Activated naive CD4-positive, alpha-beta T cell treated with anti-CD3 and anti-CD28 coated beads, Interleukin-2, amount 50 U/mL, for 72 hours (primary cell): ENCODE data around the gene KCNN2. TPM values are rescaled to one million over a fixed set of nuclear protein-coding genes. Genes with fewer than 3 reads are reported as not detected.

ENCODE experiments used
- ATAC-seq, 2 donors: fragments of 150-1000 bp; cut with Tn5 transposase; 2 replicates each; pipeline ENCODE4 v1.10.0; 2021; ENCODE audit warnings: mild to moderate bottlenecking in 2 of 2, moderate library complexity in 2 of 2
- DNase-seq, 2 donors: peaks; one replicate each; pipeline ENCODE4 v3.0.0; 2021 to 2022; ENCODE audit warnings: low spot score in 2 of 2
- H3K27ac Mint-ChIP-seq, 2 donors: one replicate each; pipeline ENCODE4 v1.8.0; 2022; ENCODE audit warnings: mild to moderate bottlenecking in 2 of 2, mixed read lengths in 2 of 2
- H3K36me3 Mint-ChIP-seq, 2 donors: one replicate each; pipeline ENCODE4 v1.8.0; 2022; ENCODE audit warnings: mixed read lengths in 2 of 2
- H3K9me3 Mint-ChIP-seq, 2 donors: one replicate each; pipeline ENCODE4 v1.8.0; 2022; ENCODE audit warnings: mixed read lengths in 2 of 2
- total RNA-seq, 2 donors: library from RNA; stranded (reverse); gene quantifications; one replicate each; pipeline ENCODE4 v1.2.3, GENCODE V29; 2022

The KCNN2 gene
- total RNA-seq: not detected

DNA sequence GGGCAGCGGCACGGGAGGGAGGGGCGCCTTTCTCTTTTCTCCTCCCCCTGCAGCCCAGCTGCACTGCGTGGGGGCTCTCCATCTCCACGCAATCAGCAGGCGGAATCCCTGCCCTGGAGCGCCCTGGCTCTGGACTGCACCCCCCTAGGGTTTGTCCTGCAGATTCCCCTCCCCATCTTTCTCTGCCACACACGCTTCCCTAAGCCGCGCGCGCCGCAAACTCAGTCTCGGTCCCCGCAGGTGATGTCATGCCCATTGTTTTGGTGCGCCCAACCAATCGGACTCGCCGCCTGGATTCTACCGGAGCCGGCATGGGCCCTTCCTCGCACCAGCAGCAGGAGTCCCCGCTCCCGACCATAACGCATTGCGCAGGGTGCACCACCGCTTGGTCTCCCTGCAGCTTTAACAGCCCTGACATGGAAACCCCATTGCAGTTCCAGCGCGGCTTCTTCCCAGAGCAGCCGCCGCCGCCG, at the start of gene KCNN2:
TSS of gene KCNN2 (plus strand) at position 347 of the 473 bp plus-strand sequence. CDS start at position 417, 70 bp downstream.
- peaks cover 0 to 15% of the 10 kb centered on the region in 2 donors for H3K36me3 Mint-ChIP-seq
- no peaks in the 10 kb centered on the region for H3K9me3 Mint-ChIP-seq
- ATAC-seq (peak in 1 of 2 donors; percentile 55), DNase-seq (peak in 1 of 2 donors; percentile 4)
- no peak within 1 kb of the TSS for H3K27ac Mint-ChIP-seq

GRCh38 chr5:114312658-114313057, 49.2 kb upstream of the KCNN2 start:
- ATAC-seq: no peak
- no peaks in the 10 kb centered on the region for H3K36me3 Mint-ChIP-seq
- H3K9me3 Mint-ChIP-seq: no peaks in the 10 kb centered on the region
- DNase-seq: no peak
- H3K27ac Mint-ChIP-seq: no peak overlapping the region

- no peak overlapping the region for H3K27ac Mint-ChIP-seq
- ATAC-seq (no peak), DNase-seq (no peak)
Measured at GRCh38 chr5:114314061-114314460, 47.8 kb upstream of the KCNN2 start.

DNA sequence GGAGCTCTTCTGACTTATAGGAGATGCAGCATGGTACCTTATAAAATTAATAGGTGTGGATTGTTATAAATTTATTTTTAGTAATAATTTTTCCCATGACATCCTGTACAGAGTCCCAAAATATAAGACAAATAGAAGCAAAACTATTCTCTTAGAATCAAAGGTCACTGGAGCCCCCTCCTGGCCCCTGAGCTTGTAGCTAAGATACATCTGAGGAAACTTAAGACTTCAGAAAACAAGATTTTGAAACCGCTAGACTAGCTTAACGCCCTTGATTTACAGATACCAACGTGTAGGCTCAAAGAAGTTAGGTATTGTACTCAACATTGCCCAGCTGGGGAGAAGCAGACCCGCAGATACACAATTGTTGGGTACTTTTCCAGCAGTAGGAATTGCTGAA, 45.7 kb upstream of the KCNN2 start:
- Mint-ChIP-seq H3K36me3 (no peaks in the 10 kb centered on the region), H3K9me3 (no peaks in the 10 kb centered on the region), H3K27ac (no peak overlapping the region)
- ATAC-seq: no peak
- no peak for DNase-seq

More at GRCh38 chr5:114314061-114314460, 47.8 kb upstream of the KCNN2 start:
- H3K36me3 Mint-ChIP-seq: no peaks in the 10 kb centered on the region
- H3K9me3 Mint-ChIP-seq: no peaks in the 10 kb centered on the region

DNA sequence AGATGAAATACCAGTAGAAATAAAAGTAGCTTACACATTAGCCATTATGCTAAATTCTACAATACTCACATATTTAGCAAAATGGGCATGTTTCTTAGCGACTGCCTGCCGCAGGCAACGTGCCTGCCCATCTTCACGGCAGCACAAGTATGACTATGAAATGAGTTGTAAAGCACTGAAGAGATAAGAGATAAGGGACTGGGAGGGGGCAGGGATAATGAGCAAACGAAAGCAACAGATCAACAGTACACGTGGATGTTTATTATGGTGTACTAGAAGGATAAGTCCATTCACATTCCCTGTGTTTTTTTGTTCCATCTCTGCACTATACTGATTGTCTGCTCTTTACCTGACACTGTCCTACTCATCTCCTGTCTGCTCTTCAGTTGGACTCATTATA, 44.1 kb upstream of the KCNN2 start:
- no peak for ATAC-seq

DNA sequence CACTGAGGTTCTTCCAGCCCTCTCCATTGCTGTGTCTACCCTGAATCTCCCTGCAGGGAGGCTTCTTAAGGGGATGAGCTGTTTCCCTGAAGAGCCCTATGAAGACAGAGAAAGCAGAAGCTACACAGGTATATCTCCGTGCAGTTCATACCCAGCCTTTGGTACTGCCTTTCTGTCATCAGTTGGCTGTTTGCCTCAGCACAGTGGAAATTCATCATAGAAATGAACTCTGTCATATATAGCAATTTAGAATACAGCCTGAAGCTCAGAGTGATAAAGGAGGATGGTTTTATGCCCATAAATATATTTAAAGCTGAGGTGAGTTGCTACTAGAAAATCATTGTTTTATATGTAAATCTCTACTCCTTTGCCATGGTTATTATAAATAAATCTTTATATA, 42.6 kb upstream of the KCNN2 start:
- Mint-ChIP-seq H3K27ac (no peak overlapping the region), H3K9me3 (no peaks in the 10 kb centered on the region), H3K36me3 (no peaks in the 10 kb centered on the region)
- no peak for ATAC-seq
- no peak for DNase-seq

More for the DNA sequence above, 44.1 kb upstream of the KCNN2 start:
- no peak for DNase-seq
- no peaks in the 10 kb centered on the region for H3K36me3 Mint-ChIP-seq
- H3K27ac Mint-ChIP-seq: no peak overlapping the region
- H3K9me3 Mint-ChIP-seq: no peaks in the 10 kb centered on the region

- ATAC-seq (no peak), DNase-seq (no peak)
- Mint-ChIP-seq H3K27ac (no peak overlapping the region), H3K9me3 (no peaks in the 10 kb centered on the region), H3K36me3 (no peaks in the 10 kb centered on the region)
Measured at GRCh38 chr5:114319821-114320220, 42.0 kb upstream of the KCNN2 start.

GRCh38 chr5:114324282-114324681, 37.6 kb upstream of the KCNN2 start:
- no peaks in the 10 kb centered on the region for H3K9me3 Mint-ChIP-seq
- DNase-seq: no peak
- H3K36me3 Mint-ChIP-seq: no peaks in the 10 kb centered on the region
- no peak overlapping the region for H3K27ac Mint-ChIP-seq
- no peak for ATAC-seq

DNA sequence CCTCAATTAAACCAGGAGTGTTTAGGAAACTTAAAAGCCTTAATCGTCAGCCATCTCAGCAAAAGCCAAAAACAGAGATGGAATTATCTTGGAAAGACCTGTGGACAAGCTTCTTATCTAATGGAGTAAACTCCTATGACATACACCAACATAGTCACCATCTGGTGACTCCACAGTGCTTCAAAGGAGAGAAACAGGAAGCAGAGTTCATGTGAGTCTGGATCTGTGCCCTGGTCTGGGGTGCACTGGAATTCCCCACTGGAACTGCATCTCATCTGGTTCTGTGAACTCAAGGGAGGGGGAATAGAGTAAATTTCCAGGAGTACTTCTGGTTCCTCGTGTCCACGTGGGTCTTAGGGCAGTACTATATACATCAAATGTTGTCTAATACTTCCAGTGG, 36.3 kb upstream of the KCNN2 start:
- DNase-seq (no peak), ATAC-seq (no peak)
- Mint-ChIP-seq H3K36me3 (no peaks in the 10 kb centered on the region), H3K9me3 (no peaks in the 10 kb centered on the region), H3K27ac (no peak overlapping the region)

DNA sequence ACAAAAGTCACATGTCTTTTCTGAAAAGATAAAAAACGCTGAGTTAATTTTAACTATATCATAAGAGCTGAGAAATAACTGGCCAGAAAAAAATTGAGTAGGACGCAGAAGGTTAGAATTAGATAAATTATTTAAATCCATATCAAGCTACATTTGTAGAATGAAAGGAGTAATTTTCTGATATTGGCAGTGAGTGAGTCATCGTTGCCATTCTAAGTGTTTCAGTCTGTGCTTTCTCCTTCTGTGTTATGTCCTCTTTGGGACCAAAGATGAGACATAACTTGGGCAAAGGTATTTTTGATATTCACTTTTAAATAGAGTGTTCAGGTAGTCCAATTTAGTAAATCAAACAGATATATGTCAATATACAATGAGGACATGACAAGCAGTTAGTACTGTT, 34.4 kb upstream of the KCNN2 start:
- DNase-seq (no peak), ATAC-seq (no peak)
- Mint-ChIP-seq H3K9me3 (no peaks in the 10 kb centered on the region), H3K27ac (no peak overlapping the region), H3K36me3 (no peaks in the 10 kb centered on the region)

- DNase-seq (no peak), ATAC-seq (no peak)
- Mint-ChIP-seq H3K36me3 (no peaks in the 10 kb centered on the region), H3K9me3 (no peaks in the 10 kb centered on the region), H3K27ac (no peak overlapping the region)
Measured at GRCh38 chr5:114327987-114328386, 33.9 kb upstream of the KCNN2 start.

- no peak overlapping the region for H3K27ac Mint-ChIP-seq
- no peak for ATAC-seq
- no peak for DNase-seq
- H3K36me3 Mint-ChIP-seq: no peaks in the 10 kb centered on the region
- H3K9me3 Mint-ChIP-seq: no peaks in the 10 kb centered on the region
Measured at GRCh38 chr5:114330916-114331531, 30.8 kb upstream of the KCNN2 start.

DNA sequence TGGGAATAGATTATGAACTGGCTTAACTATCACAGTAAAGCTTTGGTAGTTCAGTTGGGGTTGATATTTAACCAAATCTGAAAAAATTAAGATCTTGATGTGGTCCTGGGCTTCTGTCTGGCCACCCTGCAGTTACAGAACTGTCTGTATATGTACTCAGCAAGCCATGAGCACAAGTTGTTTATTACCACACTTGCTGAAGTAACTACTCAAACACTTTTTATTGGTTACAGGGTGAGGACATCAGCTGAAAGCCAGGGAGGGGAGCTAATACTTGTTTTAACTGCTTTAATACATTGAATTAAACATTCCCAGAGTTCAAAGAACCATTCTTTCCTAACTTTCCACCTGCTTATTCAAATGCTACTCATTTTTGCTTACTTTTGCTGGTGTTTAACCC, 29.4 kb upstream of the KCNN2 start:
- no peak for ATAC-seq
- Mint-ChIP-seq H3K27ac (no peak overlapping the region), H3K36me3 (no peaks in the 10 kb centered on the region), H3K9me3 (peaks cover 0 to 5% of the 10 kb centered on the region in 2 donors)
- DNase-seq: no peak

GRCh38 chr5:114332925-114333324, 28.9 kb upstream of the KCNN2 start:
- DNase-seq (no peak), ATAC-seq (no peak)
- H3K9me3 Mint-ChIP-seq: peaks cover 0 to 5% of the 10 kb centered on the region in 2 donors
- no peak overlapping the region for H3K27ac Mint-ChIP-seq
- no peaks in the 10 kb centered on the region for H3K36me3 Mint-ChIP-seq

GRCh38 chr5:114335391-114335790, 26.5 kb upstream of the KCNN2 start:
- H3K36me3 Mint-ChIP-seq: no peaks in the 10 kb centered on the region
- no peak overlapping the region for H3K27ac Mint-ChIP-seq
- peaks cover 0 to 5% of the 10 kb centered on the region in 2 donors for H3K9me3 Mint-ChIP-seq
- ATAC-seq (no peak), DNase-seq (no peak)

DNA sequence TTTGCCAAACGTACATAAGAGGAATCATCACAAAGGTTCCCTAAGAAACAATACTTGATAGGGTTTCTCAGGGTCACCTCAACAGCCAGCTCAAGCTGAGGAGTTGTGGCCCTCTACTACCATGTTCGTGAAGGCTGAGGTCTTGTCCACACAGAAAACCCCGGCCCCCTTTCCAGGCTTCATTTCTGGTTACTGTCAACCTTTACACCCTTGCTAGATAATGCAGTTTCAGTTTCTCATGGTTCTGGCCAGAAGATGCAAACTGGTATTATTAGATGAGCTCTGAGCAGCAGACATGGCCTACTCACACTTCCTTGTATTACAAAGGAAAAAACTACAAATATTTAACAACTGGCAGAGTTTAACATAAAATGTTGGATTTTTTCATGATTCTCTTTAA, 22.8 kb upstream of the KCNN2 start:
- DNase-seq (no peak), ATAC-seq (no peak)
- Mint-ChIP-seq H3K27ac (no peak overlapping the region), H3K9me3 (peaks cover 3 to 11% of the 10 kb centered on the region in 2 donors), H3K36me3 (no peaks in the 10 kb centered on the region)

GRCh38 chr5:114346181-114346580, 15.7 kb upstream of the KCNN2 start:
- H3K9me3 Mint-ChIP-seq: peaks cover 3 to 9% of the 10 kb centered on the region in 2 donors
- no peak overlapping the region for H3K27ac Mint-ChIP-seq
- no peaks in the 10 kb centered on the region for H3K36me3 Mint-ChIP-seq
- DNase-seq: no peak
- no peak for ATAC-seq

DNA sequence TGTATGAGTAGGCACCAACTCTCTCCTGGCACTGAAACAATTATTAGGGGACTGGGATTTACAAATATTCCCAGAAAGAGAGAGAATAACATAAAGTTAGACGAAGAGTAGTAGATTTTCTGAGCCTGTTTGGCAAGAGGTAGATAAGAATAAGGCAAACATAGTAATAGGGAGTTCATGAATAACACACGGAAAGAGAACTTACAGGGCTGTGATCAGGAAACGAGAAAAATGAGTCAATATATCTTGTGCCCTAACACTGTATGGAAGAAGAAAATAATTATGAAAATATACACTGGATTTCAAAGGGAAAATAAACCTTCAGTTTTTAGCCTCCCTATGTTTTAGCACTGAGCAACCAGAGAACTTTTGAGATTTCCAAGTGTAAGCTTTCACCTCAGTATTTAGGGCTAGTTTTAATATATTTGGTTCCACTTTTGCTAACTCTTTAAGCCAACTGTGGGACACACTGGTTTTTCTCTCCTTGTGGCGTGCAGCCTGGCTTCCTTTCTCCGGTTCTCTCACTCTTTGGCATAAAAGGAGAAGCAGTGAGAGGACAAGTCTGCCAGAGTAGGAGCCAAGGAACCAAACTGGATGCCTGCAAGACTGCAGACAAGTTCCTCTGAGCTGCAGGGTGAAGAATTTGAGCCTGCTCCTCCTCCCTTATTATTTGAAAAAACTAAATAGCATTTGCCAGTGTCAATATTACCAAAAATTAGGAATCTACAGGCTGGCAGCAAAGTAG, 6.6 kb upstream of the KCNN2 start:
- no peak overlapping the region for H3K27ac Mint-ChIP-seq

More for the DNA sequence above, 6.6 kb upstream of the KCNN2 start:
- Mint-ChIP-seq H3K9me3 (peaks cover 0 to 4% of the 10 kb centered on the region in 2 donors), H3K36me3 (peaks cover 0 to 3% of the 10 kb centered on the region in 2 donors)
- ATAC-seq (no peak), DNase-seq (no peak)
